GM12878 (cell line): ENCODE results near the gene SLC35E2B.

Source experiments
- EP300 ChIP-seq, 2 experiments: fragments of 150-350 bp in 1 of 2; IDR thresholded peaks; 2 replicates each; pipeline ENCODE4 v1.6.1; 2011 to 2012; ENCODE audit warnings: low read depth in 2 of 2, low read length in 2 of 2, borderline replicate concordance in 1 of 2, improper control_type of control experiment in 1 of 2, inconsistent platforms in 1 of 2; ENCODE audit not compliant: control insufficient read depth in 1 of 2
- HDAC6 ChIP-seq: fragments of 200-600 bp; sonication (generic); IDR thresholded peaks from one replicate; pipeline ENCODE4 v1.8.0; 2017; ENCODE audit warnings: antibody characterized with exemption; ENCODE audit not compliant: unreplicated experiment
- JUND ChIP-seq: IDR thresholded peaks from 2 replicates; pipeline ENCODE4 v1.6.1; 2012; ENCODE audit warnings: low read depth, mild to moderate bottlenecking, low read length, improper control_type of control experiment, moderate library complexity
- POLR2AphosphoS5 ChIP-seq: IDR thresholded peaks from 2 replicates; pipeline ENCODE4 v1.6.1; 2011; ENCODE audit warnings: mild to moderate bottlenecking, low read length, inconsistent platforms
- RFX5 ChIP-seq: IDR thresholded peaks from 2 replicates; pipeline ENCODE4 v1.6.1; 2011; ENCODE audit warnings: low read depth, low read length, improper control_type of control experiment
- RUNX3 ChIP-seq: IDR thresholded peaks from 2 replicates; pipeline ENCODE4 v1.6.1; 2012; ENCODE audit warnings: low read length, inconsistent platforms
- SMC3 ChIP-seq: IDR thresholded peaks from 2 replicates; pipeline ENCODE4 v1.6.1; 2011; ENCODE audit warnings: low read length, improper control_type of control experiment, borderline replicate concordance
- SP1 ChIP-seq: IDR thresholded peaks from one replicate; pipeline ENCODE4 v1.6.1; 2011; ENCODE audit warnings: low read depth, low read length
- SREBF2 ChIP-seq: IDR thresholded peaks from 2 replicates; pipeline ENCODE4 v1.6.1; 2012; ENCODE audit warnings: mild to moderate bottlenecking, low read length
- YY1 ChIP-seq: IDR thresholded peaks from 2 replicates; pipeline ENCODE4 v1.6.1; 2011; ENCODE audit warnings: low read depth, mild to moderate bottlenecking, low read length
- ZBED1 ChIP-seq: IDR thresholded peaks from 2 replicates; pipeline ENCODE4 v1.6.1; 2016; ENCODE audit warnings: borderline replicate concordance
- TF ChIP-seq, protein P1 (sequence below), 3 experiments: IDR thresholded peaks in 2 of 3; conservative IDR thresholded peaks in 1 of 3; 2 replicates each; pipeline ENCODE4 v1.5.1; 2011; ENCODE audit warnings: low read depth in 3 of 3, low read length in 3 of 3, mild to moderate bottlenecking in 3 of 3, control low read depth in 2 of 3, moderate library complexity in 2 of 3, inconsistent platforms in 1 of 3, mixed read lengths in 1 of 3; ENCODE audit not compliant: control insufficient read depth in 2 of 3, insufficient read depth in 1 of 3; ENCODE audit errors: extremely low read depth in 1 of 3

GRCh38 chr1:1618396-1619068 lies 74.1 kb downstream of the SLC35E2B start:
- TF ChIP-seq HDAC6: no peak
- TF ChIP-seq POLR2AphosphoS5: no peak
- TF ChIP-seq, protein P1, sequence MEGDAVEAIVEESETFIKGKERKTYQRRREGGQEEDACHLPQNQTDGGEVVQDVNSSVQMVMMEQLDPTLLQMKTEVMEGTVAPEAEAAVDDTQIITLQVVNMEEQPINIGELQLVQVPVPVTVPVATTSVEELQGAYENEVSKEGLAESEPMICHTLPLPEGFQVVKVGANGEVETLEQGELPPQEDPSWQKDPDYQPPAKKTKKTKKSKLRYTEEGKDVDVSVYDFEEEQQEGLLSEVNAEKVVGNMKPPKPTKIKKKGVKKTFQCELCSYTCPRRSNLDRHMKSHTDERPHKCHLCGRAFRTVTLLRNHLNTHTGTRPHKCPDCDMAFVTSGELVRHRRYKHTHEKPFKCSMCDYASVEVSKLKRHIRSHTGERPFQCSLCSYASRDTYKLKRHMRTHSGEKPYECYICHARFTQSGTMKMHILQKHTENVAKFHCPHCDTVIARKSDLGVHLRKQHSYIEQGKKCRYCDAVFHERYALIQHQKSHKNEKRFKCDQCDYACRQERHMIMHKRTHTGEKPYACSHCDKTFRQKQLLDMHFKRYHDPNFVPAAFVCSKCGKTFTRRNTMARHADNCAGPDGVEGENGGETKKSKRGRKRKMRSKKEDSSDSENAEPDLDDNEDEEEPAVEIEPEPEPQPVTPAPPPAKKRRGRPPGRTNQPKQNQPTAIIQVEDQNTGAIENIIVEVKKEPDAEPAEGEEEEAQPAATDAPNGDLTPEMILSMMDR (IDR thresholded peaks at IDR 0.05 in 2 of 3, conservative IDR thresholded peaks at IDR 0.05 in 1 of 3; ENCODE audit: control insufficient read depth in 2 of 3, extremely low read depth in 1 of 3, insufficient read depth in 1 of 3, low read depth in 3 of 3, low read length in 3 of 3): no peak
- TF ChIP-seq EP300 (IDR thresholded peaks at IDR 0.05; ENCODE audit: borderline replicate concordance in 1 of 2, control insufficient read depth in 1 of 2, low read depth in 2 of 2, low read length in 2 of 2): no peak
- TF ChIP-seq RFX5: no peak
- no peak for TF ChIP-seq JUND
- TF ChIP-seq SP1: no peak
- no peak for TF ChIP-seq ZBED1
- no peak for TF ChIP-seq SMC3
- TF ChIP-seq RUNX3: no peak
- TF ChIP-seq YY1: no peak
- TF ChIP-seq SREBF2: no peak
